ENCODE measurements around the gene DRAM1.
A peak's percentile ranks its signal among the peaks of the same experiment; 100 is the strongest.

- TF ChIP-seq POLR2A (IDR thresholded peaks at IDR 0.05; ENCODE audit: low read length), result peak; percentile 95
- no peak for TF ChIP-seq GATA1 (IDR thresholded peaks at IDR 0.05; ENCODE audit: low read depth, low read length)
Measured at GRCh38 chr12:101878243-101878821, 952 bp downstream of the DRAM1 start.

All from erythroblast (primary cell).